Thyroid gland (tissue), 4 donors: Measurements from ENCODE around the gene COL23A1. TPM values are rescaled to one million over a fixed set of nuclear protein-coding genes. Genes with fewer than 3 reads are reported as not detected.

Source experiments
- DNase-seq, 2 donors: peaks; one replicate each; pipeline ENCODE4 v3.0.0-alpha.2; 2019
- H3K27ac ChIP-seq, 3 donors: fragments of 200-600 bp; sonication (generic); 1 replicate in 2 of 3; 2 replicates in 1 of 3; pipeline ENCODE4 v1.5.1; 2016 to 2019; ENCODE audit warnings: mild to moderate bottlenecking in 1 of 3, moderate library complexity in 1 of 3
- H3K27me3 ChIP-seq: fragments of 200-600 bp; sonication (generic); one replicate; pipeline ENCODE4 v1.5.1; 2019
- H3K36me3 ChIP-seq, 2 donors: fragments of 200-600 bp; sonication (generic); one replicate each; pipeline ENCODE4 v1.5.1; 2016 to 2019
- H3K4me1 ChIP-seq, 2 donors: fragments of 200-600 bp; sonication (generic); one replicate each; pipeline ENCODE4 v1.5.1; 2017 to 2019
- H3K4me3 ChIP-seq, 3 donors: fragments of 200-600 bp; sonication (generic); replicated peaks in 1 of 3; 1 replicate in 2 of 3; 2 replicates in 1 of 3; pipeline ENCODE4 v1.5.1; 2016; ENCODE audit warnings: mild to moderate bottlenecking in 1 of 3
- H3K9me3 ChIP-seq: fragments of 200-600 bp; sonication (generic); one replicate; pipeline ENCODE4 v1.5.1; 2017
- CTCF ChIP-seq, 6 experiments: fragments of 200-600 bp in 3 of 6; fragments of 450-650 bp in 3 of 6; sonication (generic) in 3 of 6; IDR thresholded peaks; one replicate each; pipeline ENCODE4 v1.5.1; 2016 to 2019; ENCODE audit warnings: antibody characterized with exemption in 6 of 6, mild to moderate bottlenecking in 2 of 6, inconsistent platforms in 1 of 6, moderate library complexity in 1 of 6
- POLR2A ChIP-seq, 2 donors: fragments of 450-650 bp; IDR thresholded peaks; one replicate each; pipeline ENCODE4 v1.6.1; 2017; ENCODE audit warnings: antibody characterized with exemption in 2 of 2, mild to moderate bottlenecking in 2 of 2, moderate library complexity in 1 of 2
- WGBS, 2 donors: methylation state at CpG; one replicate each; pipeline ENCODE4 v1.1.5; 2017; 5-methylcytosine and 5-hydroxymethylcytosine counted together
- intact Hi-C: fragments of 100-400 bp; cut with DNase I; formaldehyde crosslinking; loops from one replicate; pipeline ENCODE4 v1.15.1; 2023
- total RNA-seq, 4 donors: library from RNA; depleted of rRNA; stranded (reverse); fragments of >200 nt; gene quantifications; one replicate each; pipeline ENCODE4 v1.2.3, GENCODE V29; 2016

The COL23A1 gene
- total RNA-seq, 4 donors from 2014 or later: 76.6 to 108 (median 95.7) TPM

DNA sequence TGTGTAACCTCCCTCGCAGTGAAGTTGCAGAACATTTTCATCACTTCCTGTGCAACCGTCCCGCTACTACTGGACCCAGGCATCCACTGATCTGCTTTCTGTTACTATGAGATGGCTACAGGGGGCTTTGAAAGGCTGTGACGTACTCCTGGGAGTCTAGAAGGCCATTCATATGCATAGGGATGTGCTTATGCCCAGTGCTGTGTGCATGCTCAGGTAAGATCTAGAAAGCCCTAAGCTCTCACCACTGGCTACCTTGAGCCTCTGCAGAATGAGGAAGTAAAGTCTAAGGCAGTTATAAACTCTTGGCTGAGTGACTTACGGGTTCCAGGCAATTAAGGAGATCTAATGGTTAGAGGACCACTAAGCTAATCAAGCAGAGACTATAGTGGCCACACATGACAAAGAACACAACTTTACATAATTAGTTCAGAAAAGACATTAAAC lies 374.1 kb downstream of the COL23A1 start:
- DNase-seq: no peak
- H3K4me3 ChIP-seq: no peak overlapping the region
- H3K27ac ChIP-seq: no peak overlapping the region
- no peaks in the 10 kb centered on the region for H3K4me1 ChIP-seq
- peaks cover 50 to 65% of the 10 kb centered on the region in 2 donors for H3K36me3 ChIP-seq
- TF ChIP-seq CTCF (IDR thresholded peaks at IDR 0.05): no peak
- no peak for TF ChIP-seq POLR2A (IDR thresholded peaks at IDR 0.05)
- WGBS, 2 donors: 89 to 92% methylated on average over 5 of the region's 5 CpGs
- no peaks in the 10 kb centered on the region for H3K27me3 ChIP-seq
- no peaks in the 10 kb centered on the region for H3K9me3 ChIP-seq
- intact Hi-C loops: no loop called here

GRCh38 chr5:178215280-178216002 lies 374.8 kb downstream of the COL23A1 start:
- Histone ChIP-seq H3K9me3 (no peaks in the 10 kb centered on the region), H3K4me3 (no peak overlapping the region), H3K4me1 (no peaks in the 10 kb centered on the region), H3K27me3 (no peaks in the 10 kb centered on the region), H3K36me3 (peaks cover 57 to 71% of the 10 kb centered on the region in 2 donors), H3K27ac (no peak overlapping the region)
- WGBS, 2 donors: 85 to 87% methylated on average over 11 to 13 of the region's 13 CpGs
- intact Hi-C loops: no loop called here
- no peak for DNase-seq
- no peak for TF ChIP-seq POLR2A (IDR thresholded peaks at IDR 0.05)

DNA sequence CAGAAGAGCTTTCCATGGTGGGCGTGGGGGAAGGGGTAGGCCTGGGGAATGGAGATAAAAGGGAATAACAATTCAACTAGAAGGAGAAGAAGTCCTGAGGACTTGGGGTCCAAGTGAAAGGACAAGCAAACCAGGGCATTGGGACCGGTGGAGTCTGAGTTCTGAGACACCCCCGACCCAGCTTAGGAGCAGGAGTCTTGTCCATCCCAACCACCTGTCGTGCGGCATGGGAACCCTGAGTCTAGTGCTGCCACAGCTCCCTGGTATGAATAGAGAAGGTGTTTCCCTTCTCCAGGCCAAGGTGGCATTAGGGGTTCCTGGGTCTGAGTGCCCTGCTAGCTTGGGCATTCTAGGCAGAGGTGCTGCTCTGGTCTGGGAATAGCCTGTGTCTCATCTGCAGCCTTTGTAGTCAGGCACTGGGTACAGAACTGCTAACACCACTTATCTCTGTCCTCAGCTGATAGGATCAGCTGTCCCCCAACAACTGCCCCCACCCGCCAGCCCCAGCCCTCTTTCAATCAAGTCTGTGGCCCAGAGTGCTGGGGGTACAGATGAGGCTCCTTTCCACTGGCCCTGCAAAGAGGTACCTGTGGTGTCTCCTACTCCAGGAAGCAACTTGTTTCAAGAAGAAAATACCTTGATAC lies 375.9 kb downstream of the COL23A1 start:
- Histone ChIP-seq H3K4me3 (no peak overlapping the region), H3K4me1 (no peaks in the 10 kb centered on the region), H3K27me3 (no peaks in the 10 kb centered on the region), H3K9me3 (no peaks in the 10 kb centered on the region), H3K27ac (no peak overlapping the region), H3K36me3 (peaks cover 68 to 83% of the 10 kb centered on the region in 2 donors)
- WGBS, 2 donors: 92 to 95% methylated on average over 6 of the region's 6 CpGs
- DNase-seq: no peak
- intact Hi-C loops: no loop called here
- TF ChIP-seq CTCF (IDR thresholded peaks at IDR 0.05) (no peak), POLR2A (IDR thresholded peaks at IDR 0.05) (no peak)

- TF ChIP-seq CTCF (IDR thresholded peaks at IDR 0.05): no peak
- no peak for TF ChIP-seq POLR2A (IDR thresholded peaks at IDR 0.05)
- DNase-seq: no peak
- intact Hi-C loops: no loop called here
- Histone ChIP-seq H3K27ac (no peak overlapping the region), H3K4me1 (no peaks in the 10 kb centered on the region), H3K4me3 (no peak overlapping the region), H3K9me3 (no peaks in the 10 kb centered on the region), H3K27me3 (no peaks in the 10 kb centered on the region), H3K36me3 (peaks cover 74 to 87% of the 10 kb centered on the region in 2 donors)
- WGBS, 2 donors: 83 to 84% methylated on average over 8 of the region's 8 CpGs
Measured at GRCh38 chr5:178213748-178214151, 376.4 kb downstream of the COL23A1 start.

DNA sequence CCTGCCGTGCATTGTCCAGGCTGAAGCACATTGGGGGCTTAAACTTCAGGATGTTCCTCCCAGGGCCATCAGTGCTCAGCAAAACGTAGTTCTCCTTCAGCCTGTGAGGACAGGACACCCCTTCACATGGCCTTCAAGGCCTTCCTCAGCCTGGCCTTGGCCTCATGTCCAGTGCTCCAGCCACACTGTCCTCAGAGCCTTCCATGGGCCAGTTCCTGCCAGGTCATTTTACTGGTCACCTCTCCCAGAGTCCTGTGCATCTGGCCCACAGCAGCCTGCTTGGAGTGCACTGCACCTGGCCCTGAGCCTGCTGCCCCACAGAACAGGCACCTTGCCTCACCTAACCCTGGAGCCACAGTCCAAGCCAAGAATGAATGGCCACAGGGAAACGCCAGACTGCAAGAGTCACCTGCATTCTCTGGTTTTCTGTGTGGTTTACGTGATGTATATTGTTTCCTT lies 377.2 kb downstream of the COL23A1 start:
- H3K27ac ChIP-seq: no peak overlapping the region
- no peak for DNase-seq
- TF ChIP-seq POLR2A (IDR thresholded peaks at IDR 0.05): no peak
- TF ChIP-seq CTCF (IDR thresholded peaks at IDR 0.05): no peak
- no peak overlapping the region for H3K4me3 ChIP-seq
- peaks cover 81 to 93% of the 10 kb centered on the region in 2 donors for H3K36me3 ChIP-seq
- H3K27me3 ChIP-seq: no peaks in the 10 kb centered on the region
- WGBS, 2 donors: 75 to 85% methylated on average over 4 of the region's 4 CpGs
- intact Hi-C loops: no loop called here
- H3K9me3 ChIP-seq: no peaks in the 10 kb centered on the region
- H3K4me1 ChIP-seq: peaks cover 0 to under 1% of the 10 kb centered on the region in 2 donors
